ENCODE results near the gene ZNF668. TPM values are rescaled to one million over a fixed set of nuclear protein-coding genes. Genes with fewer than 3 reads are reported as not detected.

The ZNF668 gene
- total and polyA plus RNA-seq, 2 of the 13 experiments (the other 11 are each of a cell fraction or from before 2014, with no cell fraction given), result 3.8 to 9.8 TPM

- 62% methylated on average over 5 of the region's 5 CpGs for WGBS (ENCODE audit: low lambda C conversion rate)
- peak overlapping the region; percentile 64 for H3K27ac ChIP-seq (ENCODE audit: extremely low read length, insufficient read depth, low read length)
- DNase-seq (ENCODE audit: low spot score) (peak; percentile 57), FAIRE-seq (peak; percentile 89), ATAC-seq (peak; percentile 34)
- ChIA-PET CTCF (ENCODE audit: low intra/inter-chr PET ratio, low total read pairs) (no interaction called here), POLR2A (interaction anchor here (0.6 to 3.3 kb wide), 13 partner anchors 8 to 128 kb away, joined by 3 to 21 read pairs (median 3); partner anchors contain the start of genes FUS, HSD3B7, ZNF646 and ZNF668)
- 0 out of 2 replicates have a peak, but pooled peaks cover 3% of the 10 kb centered on the region for H4K20me1 ChIP-seq (ENCODE audit: insufficient read depth, low read length)
- H3K27me3 ChIP-seq (ENCODE audit: control insufficient read depth in 1 of 2, insufficient read depth in 2 of 2, low read length in 2 of 2), result no peaks in the 10 kb centered on the region; a peak in 1 of 5 replicates
- no peak overlapping the region for H3K4me3 ChIP-seq (replicated peaks in 1 of 3; ENCODE audit: insufficient read depth in 1 of 3, low read depth in 2 of 3, low read length in 3 of 3)
- peaks cover 18% of the 10 kb centered on the region for H3K79me2 ChIP-seq (ENCODE audit: insufficient read depth, low read length)
- no peak overlapping the region for H3K9ac ChIP-seq (ENCODE audit: insufficient read depth, low read depth, low read length)
- H3K4me1 ChIP-seq (ENCODE audit: insufficient read depth, low read length), result peaks cover 44% of the 10 kb centered on the region
- in situ Hi-C loops (cut with HindIII; ENCODE audit: extremely low pct_ligation_motif_present, low pct_unique_long_range_greater_than_20kb), result no loop called here
- peaks cover 20 to 35% of the 10 kb centered on the region in 2 experiments for H3K36me3 ChIP-seq (replicated peaks in 1 of 2; ENCODE audit: control insufficient read depth in 1 of 2, insufficient read depth in 2 of 2, low read length in 2 of 2)
- no peak overlapping the region for H2AFZ ChIP-seq (ENCODE audit: low read length)
- peak overlapping the region; percentile 48 for H3K4me2 ChIP-seq (ENCODE audit: low read depth, low read length)
- no peaks in the 10 kb centered on the region for H3K9me3 ChIP-seq (ENCODE audit: low read length)
- intact Hi-C loops (cut with micrococcal nuclease; ENCODE audit: unreplicated experiment), result no loop called here
- no TSS peak for BruUV-seq (replicated peaks)
- TF ChIP-seq AHDC1 (CRISPR knock-in tag; IDR thresholded peaks at IDR 0.05; ENCODE audit: borderline replicate concordance) (0 out of 2 replicates have a peak, but pooled peaks have one; percentile 26), CREB1 (IDR thresholded peaks at IDR 0.05) (no peak), CREB1 (CRISPR knock-in tag; IDR thresholded peaks at IDR 0.05) (0 out of 2 replicates have a peak, but pooled peaks have one; percentile 27), MXI1 (IDR thresholded peaks at IDR 0.05; ENCODE audit: borderline replicate concordance, low read depth, low read length) (no peak), IKZF1 (IDR thresholded peaks at IDR 0.05) (no peak), NFIB (CRISPR knock-in tag; IDR thresholded peaks at IDR 0.05; ENCODE audit: borderline replicate concordance) (no peak), KLF13 (CRISPR knock-in tag; IDR thresholded peaks at IDR 0.05) (0 out of 2 replicates have a peak, but pooled peaks have one; percentile 4), KDM6A (CRISPR knock-in tag; IDR thresholded peaks at IDR 0.05; ENCODE audit: low read depth) (no peak), BCL6 (CRISPR knock-in tag; IDR thresholded peaks at IDR 0.05) (no peak), GPN1 (CRISPR knock-in tag; IDR thresholded peaks at IDR 0.05; ENCODE audit: borderline replicate concordance) (no peak), CHD2 (IDR thresholded peaks at IDR 0.05; ENCODE audit: low read depth, low read length) (no peak), ZNF343 (CRISPR knock-in tag; IDR thresholded peaks at IDR 0.05) (no peak), TAF1 (CRISPR knock-in tag; IDR thresholded peaks at IDR 0.05) (0 out of 2 replicates have a peak, but pooled peaks have one; percentile 11)
Observed at GRCh38 chr16:31113121-31114120, 39.4 kb upstream of the ZNF668 start.

All from HepG2 (cell line).